Osteocyte (in vitro differentiated cells): ENCODE measurements around the gene TBX21. TPM values are rescaled to one million over a fixed set of nuclear protein-coding genes. Genes with fewer than 3 reads are reported as not detected.

Experiments
- DNase-seq: peaks from one replicate; pipeline ENCODE4 v3.0.0; 2021; ENCODE audit warnings: mixed read lengths; ENCODE audit not compliant: unreplicated experiment; ENCODE audit errors: extremely low spot score
- H3K27ac Mint-ChIP-seq: one replicate; pipeline ENCODE4 v1.8.0; 2021; ENCODE audit warnings: mild to moderate bottlenecking, mixed read lengths; ENCODE audit not compliant: unreplicated experiment
- H3K27me3 Mint-ChIP-seq: one replicate; pipeline ENCODE4 v1.8.0; 2021; ENCODE audit warnings: mixed read lengths; ENCODE audit not compliant: unreplicated experiment
- H3K36me3 Mint-ChIP-seq: one replicate; pipeline ENCODE4 v1.8.0; 2021; ENCODE audit warnings: mixed read lengths; ENCODE audit not compliant: unreplicated experiment
- H3K4me1 Mint-ChIP-seq: one replicate; pipeline ENCODE4 v1.8.0; 2021; ENCODE audit warnings: mixed read lengths; ENCODE audit not compliant: unreplicated experiment
- H3K4me3 Mint-ChIP-seq: one replicate; pipeline ENCODE4 v1.8.0; 2021; ENCODE audit warnings: mild to moderate bottlenecking, moderate library complexity, mixed read lengths; ENCODE audit not compliant: unreplicated experiment
- H3K9me3 Mint-ChIP-seq: one replicate; pipeline ENCODE4 v1.8.0; 2021; ENCODE audit warnings: mixed read lengths; ENCODE audit not compliant: unreplicated experiment
- total RNA-seq: library from RNA; stranded (reverse); gene quantifications from 2 replicates; pipeline ENCODE4 v1.2.1, GENCODE V29; 2021
- TF ChIP-seq, protein P1 (sequence below): fragments of 200-600 bp; sonication (generic); IDR thresholded peaks from 2 replicates; pipeline ENCODE4 v1.5.0; 2021; ENCODE audit warnings: antibody characterized with exemption, mild to moderate bottlenecking, moderate library complexity

Gene TBX21
- total RNA-seq, 1 donor from 2014 or later, result not detected

DNA sequence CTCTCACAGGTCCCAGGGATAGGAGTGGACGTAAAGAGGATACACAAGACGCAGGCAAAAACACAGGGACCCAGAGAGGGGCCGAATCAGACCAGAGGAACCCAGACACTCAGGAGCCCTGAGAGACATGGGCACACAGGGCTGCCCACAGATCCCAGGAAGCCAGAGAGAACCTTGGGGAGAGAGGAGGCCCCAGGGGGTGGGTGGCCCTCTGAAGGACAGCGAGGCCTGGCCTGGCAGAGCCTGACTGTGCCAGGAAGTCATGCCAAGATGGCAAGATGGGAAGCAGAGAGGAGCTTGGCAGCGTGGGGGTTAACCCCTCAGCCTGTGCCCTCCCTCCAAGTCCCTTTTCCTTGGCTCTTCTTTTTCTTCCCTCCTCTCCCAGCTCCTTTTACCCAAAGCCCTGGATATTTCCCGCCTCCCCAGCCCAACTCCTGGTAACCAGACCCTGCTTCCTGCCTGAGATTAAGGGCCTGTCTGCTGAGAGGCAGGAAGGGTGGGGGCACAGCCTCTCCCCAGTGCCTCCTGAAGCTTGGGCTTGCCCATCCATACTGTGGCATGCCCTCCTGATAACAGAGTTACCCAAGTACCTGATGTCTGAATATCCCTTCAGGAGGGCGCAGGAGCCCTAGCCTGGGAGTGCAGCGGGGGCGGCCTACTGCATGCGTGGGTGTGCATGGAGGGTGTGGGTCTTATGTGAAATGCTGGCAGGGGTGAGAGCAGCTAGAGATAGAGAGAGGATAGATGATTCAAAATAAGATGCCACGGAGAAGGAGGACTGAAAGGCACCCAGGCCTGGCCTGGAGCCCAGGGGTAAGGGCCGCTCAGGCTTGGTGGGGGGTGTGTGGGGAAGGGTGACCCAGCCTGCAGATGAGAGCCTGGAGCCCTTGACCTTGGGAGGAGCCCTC is 6.0 kb upstream of the TBX21 start:
- Mint-ChIP-seq H3K27me3 (peaks cover 63% of the 10 kb centered on the region), H3K4me3 (no peak overlapping the region), H3K4me1 (no peaks in the 10 kb centered on the region), H3K36me3 (no peaks in the 10 kb centered on the region), H3K9me3 (no peaks in the 10 kb centered on the region), H3K27ac (no peak overlapping the region)
- no peak for DNase-seq
- TF ChIP-seq, protein P1, sequence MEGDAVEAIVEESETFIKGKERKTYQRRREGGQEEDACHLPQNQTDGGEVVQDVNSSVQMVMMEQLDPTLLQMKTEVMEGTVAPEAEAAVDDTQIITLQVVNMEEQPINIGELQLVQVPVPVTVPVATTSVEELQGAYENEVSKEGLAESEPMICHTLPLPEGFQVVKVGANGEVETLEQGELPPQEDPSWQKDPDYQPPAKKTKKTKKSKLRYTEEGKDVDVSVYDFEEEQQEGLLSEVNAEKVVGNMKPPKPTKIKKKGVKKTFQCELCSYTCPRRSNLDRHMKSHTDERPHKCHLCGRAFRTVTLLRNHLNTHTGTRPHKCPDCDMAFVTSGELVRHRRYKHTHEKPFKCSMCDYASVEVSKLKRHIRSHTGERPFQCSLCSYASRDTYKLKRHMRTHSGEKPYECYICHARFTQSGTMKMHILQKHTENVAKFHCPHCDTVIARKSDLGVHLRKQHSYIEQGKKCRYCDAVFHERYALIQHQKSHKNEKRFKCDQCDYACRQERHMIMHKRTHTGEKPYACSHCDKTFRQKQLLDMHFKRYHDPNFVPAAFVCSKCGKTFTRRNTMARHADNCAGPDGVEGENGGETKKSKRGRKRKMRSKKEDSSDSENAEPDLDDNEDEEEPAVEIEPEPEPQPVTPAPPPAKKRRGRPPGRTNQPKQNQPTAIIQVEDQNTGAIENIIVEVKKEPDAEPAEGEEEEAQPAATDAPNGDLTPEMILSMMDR, result no peak

GRCh38 chr17:47727704-47728036 is 5.4 kb upstream of the TBX21 start:
- Mint-ChIP-seq H3K27ac (no peak overlapping the region), H3K27me3 (peaks cover 69% of the 10 kb centered on the region), H3K9me3 (no peaks in the 10 kb centered on the region), H3K4me3 (no peak overlapping the region), H3K4me1 (peaks cover under 1% of the 10 kb centered on the region), H3K36me3 (no peaks in the 10 kb centered on the region)
- TF ChIP-seq, protein P1, result no peak
- DNase-seq, result no peak

- H3K4me1 Mint-ChIP-seq, result peaks cover 3% of the 10 kb centered on the region
- H3K9me3 Mint-ChIP-seq, result no peaks in the 10 kb centered on the region
Observed at GRCh38 chr17:47728214-47728877, 4.7 kb upstream of the TBX21 start.

DNA sequence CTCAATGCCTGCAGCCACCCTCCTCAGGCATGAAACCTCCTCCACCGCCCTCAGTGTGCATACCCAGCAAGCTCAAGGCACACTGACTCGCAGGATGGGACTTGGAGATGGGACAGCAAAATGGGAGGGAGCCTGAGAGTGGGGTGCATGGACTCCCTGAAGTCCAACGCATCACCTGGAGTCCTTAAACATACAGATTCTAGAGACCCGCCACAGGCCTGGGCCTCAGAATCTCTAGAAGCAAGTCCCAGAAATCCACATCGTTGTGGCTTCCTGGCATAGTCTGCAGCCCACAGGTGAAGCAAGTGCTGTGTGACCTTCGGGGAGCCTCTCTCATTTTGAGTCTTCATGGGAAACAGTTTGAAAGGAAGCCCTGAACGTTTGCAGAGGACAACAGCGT is 3.6 kb upstream of the TBX21 start:
- H3K27me3 Mint-ChIP-seq, result peaks cover 69% of the 10 kb centered on the region

More at GRCh38 chr17:47728214-47728877, 4.7 kb upstream of the TBX21 start:
- Mint-ChIP-seq H3K27ac (no peak overlapping the region), H3K27me3 (peaks cover 70% of the 10 kb centered on the region), H3K36me3 (no peaks in the 10 kb centered on the region), H3K4me3 (no peak overlapping the region)
- TF ChIP-seq, protein P1, result no peak
- no peak for DNase-seq

More for the DNA sequence above, 3.6 kb upstream of the TBX21 start:
- H3K4me3 Mint-ChIP-seq, result no peak overlapping the region
- no peak overlapping the region for H3K27ac Mint-ChIP-seq
- TF ChIP-seq, protein P1, result no peak
- no peak for DNase-seq
- H3K9me3 Mint-ChIP-seq, result no peaks in the 10 kb centered on the region
- no peaks in the 10 kb centered on the region for H3K36me3 Mint-ChIP-seq
- H3K4me1 Mint-ChIP-seq, result peaks cover 7% of the 10 kb centered on the region
